A549 (cell line): ENCODE measurements around the gene GZF1. TPM values are rescaled to one million over a fixed set of nuclear protein-coding genes. Genes with fewer than 3 reads are reported as not detected.

ENCODE experiments used
- ATAC-seq, 2 experiments: fragments of 200-7000 bp in 1 of 2; fragments of >200 bp in 1 of 2; cut with Nextera tagmentation in 1 of 2; cut with Tn5 transposase in 1 of 2; 3 replicates each; pipeline versions ENCODE4 v1.8.0 to v1.9.1; 2018 to 2020; ENCODE audit warnings: mild to moderate bottlenecking in 1 of 2, moderate library complexity in 1 of 2
- CTCF ChIA-PET: fragments of 300-600 bp; sonication (Branson Sonifier 250); formaldehyde crosslinking; extraction: SDS; loops from one replicate; lab custom pipeline; 2021; ENCODE audit warnings: antibody characterized with exemption, inconsistent platforms; lab: Yijun Ruan, JAX
- POLR2A ChIA-PET: fragments of 350-600 bp; formaldehyde crosslinking; extraction: SDS; loops from one replicate; lab custom pipeline; 2021; ENCODE audit warnings: antibody characterized with exemption, inconsistent platforms; lab: Yijun Ruan, JAX
- DNase-seq, 2 experiments: peaks; one replicate each; pipeline versions ENCODE4 v3.0.0 to v3.0.0-alpha.2; 2011 to 2016; ENCODE audit warnings: low read depth in 1 of 2, low spot score in 1 of 2
- FAIRE-seq: peaks from 2 replicates; lab custom pipeline; 2011; peaks lifted over from hg19 to GRCh38; lab: Jason Lieb, UNC
- H3K27ac ChIP-seq, 2 experiments: fragments of >200 bp; sonication (Bioruptor Twin); formaldehyde crosslinking; 3 replicates each; pipeline ENCODE4 v1.5.1; 2016 to 2017
- H3K4me1 ChIP-seq: fragments of >200 bp; sonication (Bioruptor Twin); formaldehyde crosslinking; 3 replicates; pipeline ENCODE4 v1.6.1; 2016
- H3K4me2 ChIP-seq: fragments of >200 bp; sonication (Bioruptor Twin); formaldehyde crosslinking; 3 replicates; pipeline ENCODE4 v1.6.1; 2016
- H3K4me3 ChIP-seq: fragments of >200 bp; sonication (Bioruptor Twin); formaldehyde crosslinking; 3 replicates; pipeline ENCODE4 v1.5.1; 2016
- H3K9me3 ChIP-seq: fragments of >200 bp; sonication (Bioruptor Twin); formaldehyde crosslinking; 3 replicates; pipeline ENCODE4 v1.6.1; 2016
- BHLHE40 ChIP-seq: IDR thresholded peaks from 2 replicates; pipeline ENCODE4 v1.6.1; 2012; ENCODE audit warnings: low read depth, low read length, inconsistent platforms
- EP300 ChIP-seq, 2 experiments: fragments of >200 bp; sonication (Bioruptor Twin); formaldehyde crosslinking; IDR thresholded peaks; 2 replicates in 1 of 2; 3 replicates in 1 of 2; pipeline ENCODE4 v1.6.1; 2016 to 2017
- FOSB ChIP-seq: fragments of 250-450 bp; sonication (Bioruptor Pico); IDR thresholded peaks from 2 replicates; pipeline ENCODE4 v1.5.0; 2020; ENCODE audit warnings: mild to moderate bottlenecking, moderate library complexity
- HDAC2 ChIP-seq: fragments of 200-600 bp; sonication (generic); IDR thresholded peaks from 2 replicates; pipeline ENCODE4 v1.6.1; 2016
- HOXA7 ChIP-seq: fragments of 250-450 bp; sonication (Bioruptor Pico); IDR thresholded peaks from 2 replicates; pipeline ENCODE4 v1.5.0; 2020; ENCODE audit warnings: mild to moderate bottlenecking, moderate library complexity
- JUNB ChIP-seq: fragments of >200 bp; sonication (Bioruptor Twin); formaldehyde crosslinking; IDR thresholded peaks from 2 replicates; pipeline ENCODE4 v1.6.1; 2016
- KDM5A ChIP-seq: fragments of 200-600 bp; sonication (generic); IDR thresholded peaks from 2 replicates; pipeline ENCODE4 v1.6.1; 2016; ENCODE audit warnings: antibody characterized with exemption, mild to moderate bottlenecking
- MAZ ChIP-seq: fragments of 150-350 bp; IDR thresholded peaks from 2 replicates; pipeline ENCODE4 v1.6.1; 2014; ENCODE audit warnings: antibody characterized with exemption, low read depth, low read length, borderline replicate concordance
- NPAS2 ChIP-seq: fragments of 250-450 bp; sonication (Bioruptor Pico); IDR thresholded peaks from 2 replicates; pipeline ENCODE4 v1.8.0; 2022; ENCODE audit warnings: mild to moderate bottlenecking, moderate library complexity, borderline replicate concordance
- PHF8 ChIP-seq: fragments of 200-600 bp; sonication (generic); IDR thresholded peaks from 2 replicates; pipeline ENCODE4 v1.6.1; 2016; ENCODE audit warnings: low read depth, mild to moderate bottlenecking, antibody characterized with exemption, moderate library complexity, borderline replicate concordance
- POLR2A ChIP-seq: IDR thresholded peaks from 2 replicates; pipeline ENCODE4 v1.6.1; 2012; ENCODE audit warnings: mild to moderate bottlenecking, low read length
- RCOR1 ChIP-seq: fragments of 150-350 bp; IDR thresholded peaks from 2 replicates; pipeline ENCODE4 v1.6.1; 2014; ENCODE audit warnings: antibody characterized with exemption, low read length, low read depth
- RFX5 ChIP-seq: fragments of 450-650 bp; IDR thresholded peaks from 2 replicates; pipeline ENCODE4 v1.7.1; 2014; ENCODE audit warnings: antibody characterized with exemption, mild to moderate bottlenecking, moderate library complexity
- ZSCAN20 ChIP-seq: fragments of 250-450 bp; sonication (Bioruptor Pico); IDR thresholded peaks from 2 replicates; pipeline ENCODE4 v1.8.0; 2022; ENCODE audit warnings: mild to moderate bottlenecking, moderate library complexity
- WGBS: methylation state at CpG from one replicate; pipeline ENCODE4 v1.1.6; 2017; ENCODE audit errors: missing lambda C conversion rate; 5-methylcytosine and 5-hydroxymethylcytosine counted together
- polyA plus RNA-seq, 4 experiments: library from polyadenylated mRNA; depleted of rRNA in 3 of 4; stranded (reverse); fragments of >200 nt; fragmentation: RNase III in 1 of 4; extraction: RNeasy Plus Mini Kit Qiagen cat#74134 plus additional on column Dnase treatment in 1 of 4; gene quantifications; 2 replicates in 3 of 4; 3 replicates in 1 of 4; pipeline ENCODE4 v1.2.3, GENCODE V29; 2011 to 2017
- TF ChIP-seq, protein P1 (sequence below): fragments of 150-350 bp; IDR thresholded peaks from 2 replicates; pipeline ENCODE4 v1.6.1; 2014; ENCODE audit warnings: low read depth, mild to moderate bottlenecking, low read length
- TF ChIP-seq, protein P2 (sequence below): fragments of 200-600 bp; sonication (generic); IDR thresholded peaks from 2 replicates; pipeline ENCODE4 v1.6.1; 2016; ENCODE audit warnings: antibody characterized with exemption, mild to moderate bottlenecking, moderate library complexity
- TF ChIP-seq, protein P3 (sequence below): IDR thresholded peaks from 2 replicates; pipeline ENCODE4 v1.6.1; 2012

GZF1 gene
- polyA plus RNA-seq, 2 of the 4 experiments (the other 2 are of a cell fraction), result 13.2 to 24.7 TPM

DNA sequence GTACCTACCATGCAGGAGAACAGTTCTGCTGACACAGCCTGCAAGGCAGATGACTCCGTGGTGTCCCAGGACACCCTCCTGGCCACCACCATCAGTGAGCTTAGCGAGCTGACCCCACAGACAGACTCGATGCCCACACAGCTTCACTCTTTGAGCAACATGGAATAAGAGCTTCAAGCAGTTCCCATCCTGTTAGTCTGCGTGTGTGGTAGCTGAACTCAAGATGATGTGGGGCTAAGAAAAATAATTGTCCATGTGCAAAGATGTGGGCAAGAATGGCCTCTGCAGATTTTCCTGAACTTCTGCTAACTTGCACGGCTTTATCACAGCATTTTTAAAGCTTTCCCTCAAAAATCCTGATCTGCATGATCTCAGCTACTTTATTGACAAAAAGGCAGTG is 8.3 kb downstream of the GZF1 start:
- TF ChIP-seq ZSCAN20 (CRISPR knock-in tag) (no peak), PHF8 (no peak), JUNB (no peak)
- TF ChIP-seq, protein P1, sequence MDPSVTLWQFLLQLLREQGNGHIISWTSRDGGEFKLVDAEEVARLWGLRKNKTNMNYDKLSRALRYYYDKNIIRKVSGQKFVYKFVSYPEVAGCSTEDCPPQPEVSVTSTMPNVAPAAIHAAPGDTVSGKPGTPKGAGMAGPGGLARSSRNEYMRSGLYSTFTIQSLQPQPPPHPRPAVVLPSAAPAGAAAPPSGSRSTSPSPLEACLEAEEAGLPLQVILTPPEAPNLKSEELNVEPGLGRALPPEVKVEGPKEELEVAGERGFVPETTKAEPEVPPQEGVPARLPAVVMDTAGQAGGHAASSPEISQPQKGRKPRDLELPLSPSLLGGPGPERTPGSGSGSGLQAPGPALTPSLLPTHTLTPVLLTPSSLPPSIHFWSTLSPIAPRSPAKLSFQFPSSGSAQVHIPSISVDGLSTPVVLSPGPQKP, result no peak
- WGBS, result 95% methylated on average over 5 of the region's 5 CpGs
- Histone ChIP-seq H3K4me3 (no peak overlapping the region), H3K4me2 (no peak overlapping the region), H3K4me1 (peaks cover 29% of the 10 kb centered on the region; the same call in 2 of the 3 replicates), H3K27ac (no peak overlapping the region), H3K9me3 (peaks cover 9% of the 10 kb centered on the region)
- FAIRE-seq, result no peak
- ChIA-PET POLR2A (interaction anchor here (1.5 kb wide), 2 partner anchors 13 to 20 kb away, joined by 4 to 6 read pairs; no protein-coding TSS in a partner anchor), CTCF (interaction anchor here (0.6 to 0.8 kb wide), 3 partner anchors 12 to 71 kb away, joined by 3 to 4 read pairs (median 4); no protein-coding TSS in a partner anchor)
- no peak for ATAC-seq
- DNase-seq, result no peak

DNA sequence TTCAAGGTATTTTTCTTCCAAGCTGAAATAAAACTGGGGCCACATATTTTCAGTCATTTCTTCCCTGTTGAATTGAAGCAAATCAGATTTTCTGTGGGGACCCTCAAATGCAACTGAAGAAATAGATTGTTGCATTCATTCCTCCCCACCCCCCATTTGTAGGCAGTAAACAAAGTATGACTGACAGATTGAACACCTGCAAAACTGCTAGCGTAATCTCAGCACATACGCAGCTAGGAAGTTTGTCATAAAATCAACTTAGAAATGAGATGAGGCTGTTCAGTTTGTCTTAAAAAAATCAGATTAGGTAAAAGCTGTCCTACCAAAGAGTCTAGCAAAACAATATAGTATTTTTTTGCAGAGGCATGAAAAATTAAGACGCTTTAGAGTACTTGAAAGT is 8.9 kb downstream of the GZF1 start:
- ATAC-seq, result no peak
- H3K4me2 ChIP-seq, result no peak overlapping the region
- POLR2A ChIA-PET, result interaction anchor here (1.5 kb wide), 2 partner anchors 13 to 21 kb away, joined by 4 to 6 read pairs; no protein-coding TSS in a partner anchor
- H3K4me3 ChIP-seq, result no peak overlapping the region
- 86% methylated on average over 3 of the region's 3 CpGs for WGBS
- H3K4me1 ChIP-seq, result peaks cover 29% of the 10 kb centered on the region; the same call in 2 of the 3 replicates
- peaks cover 9% of the 10 kb centered on the region for H3K9me3 ChIP-seq
- DNase-seq, result no peak
- H3K27ac ChIP-seq, result no peak overlapping the region
- CTCF ChIA-PET, result interaction anchor here (0.6 to 0.8 kb wide), 2 partner anchors 12 to 26 kb away, joined by 3 to 4 read pairs; no protein-coding TSS in a partner anchor
- FAIRE-seq, result no peak
- no peak for TF ChIP-seq RCOR1
- TF ChIP-seq, protein P2, sequence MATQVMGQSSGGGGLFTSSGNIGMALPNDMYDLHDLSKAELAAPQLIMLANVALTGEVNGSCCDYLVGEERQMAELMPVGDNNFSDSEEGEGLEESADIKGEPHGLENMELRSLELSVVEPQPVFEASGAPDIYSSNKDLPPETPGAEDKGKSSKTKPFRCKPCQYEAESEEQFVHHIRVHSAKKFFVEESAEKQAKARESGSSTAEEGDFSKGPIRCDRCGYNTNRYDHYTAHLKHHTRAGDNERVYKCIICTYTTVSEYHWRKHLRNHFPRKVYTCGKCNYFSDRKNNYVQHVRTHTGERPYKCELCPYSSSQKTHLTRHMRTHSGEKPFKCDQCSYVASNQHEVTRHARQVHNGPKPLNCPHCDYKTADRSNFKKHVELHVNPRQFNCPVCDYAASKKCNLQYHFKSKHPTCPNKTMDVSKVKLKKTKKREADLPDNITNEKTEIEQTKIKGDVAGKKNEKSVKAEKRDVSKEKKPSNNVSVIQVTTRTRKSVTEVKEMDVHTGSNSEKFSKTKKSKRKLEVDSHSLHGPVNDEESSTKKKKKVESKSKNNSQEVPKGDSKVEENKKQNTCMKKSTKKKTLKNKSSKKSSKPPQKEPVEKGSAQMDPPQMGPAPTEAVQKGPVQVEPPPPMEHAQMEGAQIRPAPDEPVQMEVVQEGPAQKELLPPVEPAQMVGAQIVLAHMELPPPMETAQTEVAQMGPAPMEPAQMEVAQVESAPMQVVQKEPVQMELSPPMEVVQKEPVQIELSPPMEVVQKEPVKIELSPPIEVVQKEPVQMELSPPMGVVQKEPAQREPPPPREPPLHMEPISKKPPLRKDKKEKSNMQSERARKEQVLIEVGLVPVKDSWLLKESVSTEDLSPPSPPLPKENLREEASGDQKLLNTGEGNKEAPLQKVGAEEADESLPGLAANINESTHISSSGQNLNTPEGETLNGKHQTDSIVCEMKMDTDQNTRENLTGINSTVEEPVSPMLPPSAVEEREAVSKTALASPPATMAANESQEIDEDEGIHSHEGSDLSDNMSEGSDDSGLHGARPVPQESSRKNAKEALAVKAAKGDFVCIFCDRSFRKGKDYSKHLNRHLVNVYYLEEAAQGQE, result no peak
- TF ChIP-seq, protein P3, sequence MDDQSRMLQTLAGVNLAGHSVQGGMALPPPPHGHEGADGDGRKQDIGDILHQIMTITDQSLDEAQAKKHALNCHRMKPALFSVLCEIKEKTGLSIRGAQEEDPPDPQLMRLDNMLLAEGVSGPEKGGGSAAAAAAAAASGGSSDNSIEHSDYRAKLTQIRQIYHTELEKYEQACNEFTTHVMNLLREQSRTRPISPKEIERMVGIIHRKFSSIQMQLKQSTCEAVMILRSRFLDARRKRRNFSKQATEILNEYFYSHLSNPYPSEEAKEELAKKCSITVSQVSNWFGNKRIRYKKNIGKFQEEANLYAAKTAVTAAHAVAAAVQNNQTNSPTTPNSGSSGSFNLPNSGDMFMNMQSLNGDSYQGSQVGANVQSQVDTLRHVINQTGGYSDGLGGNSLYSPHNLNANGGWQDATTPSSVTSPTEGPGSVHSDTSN, result no peak
- no peak for TF ChIP-seq HDAC2
- no peak for TF ChIP-seq KDM5A
- no peak for TF ChIP-seq RFX5
- no peak for TF ChIP-seq MAZ
- no peak for TF ChIP-seq POLR2A
- TF ChIP-seq NPAS2 (CRISPR knock-in tag), result no peak
- TF ChIP-seq EP300 (IDR thresholded peaks at IDR 0.05), result no peak
- TF ChIP-seq, all 56 proteins: peak for 0

DNA sequence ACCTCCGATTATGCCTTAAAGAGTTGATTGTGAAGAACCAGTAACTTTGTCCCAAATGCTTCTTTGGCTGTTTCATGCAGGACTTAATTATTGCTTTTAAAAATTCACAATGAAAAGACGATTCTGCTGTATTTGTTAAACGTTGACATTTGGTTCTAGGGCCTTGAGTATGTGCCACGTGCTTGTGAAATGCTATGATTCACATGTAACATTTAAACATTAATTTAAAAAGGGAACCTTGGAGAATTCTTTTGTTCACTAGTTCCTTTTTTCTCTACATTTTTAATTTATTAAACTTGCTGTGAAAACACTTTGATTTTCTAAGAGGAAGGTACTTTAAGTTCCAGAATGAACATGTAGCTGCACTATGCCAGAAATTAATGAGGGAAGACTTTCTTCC is 9.5 kb downstream of the GZF1 start:
- ChIA-PET CTCF (no interaction called here), POLR2A (no interaction called here)
- Histone ChIP-seq H3K4me3 (no peak overlapping the region), H3K27ac (no peak overlapping the region), H3K4me2 (no peak overlapping the region)
- 78% methylated on average over 4 of the region's 4 CpGs for WGBS
- ATAC-seq (no peak), FAIRE-seq (no peak)
- TF ChIP-seq BHLHE40 (no peak), HOXA7 (no peak), FOSB (CRISPR knock-in tag) (no peak)
- TF ChIP-seq, all 56 proteins: peak for 0
- Histone ChIP-seq H3K4me1 (peaks cover 22% of the 10 kb centered on the region; the same call in 2 of the 3 replicates), H3K9me3 (peaks cover 9% of the 10 kb centered on the region)
- no peak for DNase-seq
